Neural progenitor cell (in vitro differentiated cells): ENCODE data around the gene NDUFB2.
"Not testable (repeated sequence)": the region's sequence is repeated elsewhere in the genome, so short reads cannot be mapped to it uniquely, and the experiment has no call there.

Experiments
- CTCF ChIP-seq: fragments of 200-600 bp; sonication (generic); IDR thresholded peaks from 2 replicates; pipeline ENCODE4 v1.5.1; 2017; ENCODE audit warnings: antibody characterized with exemption, mild to moderate bottlenecking
- EZH2 ChIP-seq: fragments of 200-600 bp; sonication (generic); IDR thresholded peaks from 2 replicates; pipeline ENCODE4 v1.6.1; 2017; ENCODE audit warnings: antibody characterized with exemption, mild to moderate bottlenecking, moderate library complexity
- EZH2phosphoT487 ChIP-seq: fragments of 200-600 bp; sonication (generic); IDR thresholded peaks from 2 replicates; pipeline ENCODE4 v1.6.1; 2017; ENCODE audit warnings: antibody characterized with exemption

- TF ChIP-seq CTCF, EZH2phosphoT487, EZH2: not testable (repeated sequence)
Observed at GRCh38 chr7:140662938-140663337, 33.6 kb upstream of the NDUFB2 start.
